GM12878 (cell line): ENCODE results near the gene RADIL. TPM values are rescaled to one million over a fixed set of nuclear protein-coding genes. Genes with fewer than 3 reads are reported as not detected.

Experiments used
- CEBPZ ChIP-seq: fragments of 150-350 bp; IDR thresholded peaks from 2 replicates; pipeline ENCODE4 v1.6.1; 2016; ENCODE audit warnings: low read depth, low read length
- E4F1 ChIP-seq: fragments of 450-650 bp; IDR thresholded peaks from 2 replicates; pipeline ENCODE4 v1.6.1; 2018; ENCODE audit warnings: borderline replicate concordance, mild to moderate bottlenecking; ENCODE audit not compliant: partially characterized antibody
- EED ChIP-seq: sonication (generic); IDR thresholded peaks from 2 replicates; pipeline ENCODE4 v1.6.1; 2016; ENCODE audit warnings: antibody characterized with exemption, low read depth
- HDAC2 ChIP-seq: fragments of 200-600 bp; sonication (generic); IDR thresholded peaks from 2 replicates; pipeline ENCODE4 v1.6.1; 2017
- HSF1 ChIP-seq: fragments of 150-350 bp; IDR thresholded peaks from 2 replicates; pipeline ENCODE4 v1.6.1; 2014; ENCODE audit warnings: mild to moderate bottlenecking, low read depth, low read length
- NFXL1 ChIP-seq: fragments of 450-650 bp; IDR thresholded peaks from 2 replicates; pipeline ENCODE4 v1.6.1; 2017; ENCODE audit warnings: antibody characterized with exemption, mild to moderate bottlenecking, borderline replicate concordance
- NR2F1 ChIP-seq: fragments of 450-650 bp; conservative IDR thresholded peaks from 2 replicates; pipeline ENCODE4 v1.6.1; 2017; ENCODE audit warnings: mild to moderate bottlenecking
- PML ChIP-seq: IDR thresholded peaks from 2 replicates; pipeline ENCODE4 v1.6.1; 2012; ENCODE audit warnings: low read length, inconsistent platforms
- polyA plus RNA-seq, 11 experiments: library from polyadenylated mRNA; depleted of rRNA in 4 of 11; unstranded in 6 of 11; stranded (reverse) in 5 of 11; fragments of >200 nt; fragmentation: Nextera tagmentation in 4 of 11; fragmentation: Illumina TruSeq in 1 of 11; extraction: Ambion mirVana in 4 of 11; extraction: Trizol in 1 of 11; gene quantifications; 1 replicate in 1 of 11; 2 replicates in 10 of 11; pipeline versions ENCODE4 v1.2.1 to v1.2.3, GENCODE V29; 2011 to 2016; ENCODE audit warnings: inconsistent platforms in 2 of 11, missing spikeins in 2 of 11, low read depth in 1 of 11
- total RNA-seq, 4 experiments: library from RNA; depleted of rRNA in 3 of 4; stranded (reverse); fragments of >200 nt in 3 of 4; fragmentation: Illumina TruSeq in 1 of 4; extraction: Trizol in 1 of 4; gene quantifications; 2 replicates each; pipeline versions ENCODE4 v1.2.1 to v1.2.3, GENCODE V29; 2013 to 2021

Gene RADIL
- total and polyA plus RNA-seq, 10 of the 15 experiments (the other 5 are each of a cell fraction or from before 2014, with no cell fraction given): 0.05 to 0.06 TPM; not detected in 8

- TF ChIP-seq NR2F1: no peak
- TF ChIP-seq NFXL1: no peak
- TF ChIP-seq E4F1: no peak
- TF ChIP-seq PML: no peak
- TF ChIP-seq EED: no peak
- TF ChIP-seq CEBPZ: no peak
- no peak for TF ChIP-seq HDAC2
- TF ChIP-seq HSF1: no peak
Measured at GRCh38 chr7:4840079-4840501, 43.4 kb downstream of the RADIL start (continued).
